Heart right ventricle (tissue), 16 donors: Measurements from ENCODE around the gene TAP2. TPM values are rescaled to one million over a fixed set of nuclear protein-coding genes. Genes with fewer than 3 reads are reported as not detected.
"Not testable (repeated sequence)": the region's sequence is repeated elsewhere in the genome, so short reads cannot be mapped to it uniquely, and the experiment has no call there.

Source experiments
- ATAC-seq, 8 donors: fragments of 200-7000 bp; cut with Tn5 transposase; one replicate each; pipeline ENCODE4 v1.9.1; 2020; ENCODE audit warnings: mild to moderate bottlenecking in 8 of 8, moderate library complexity in 8 of 8, moderate number of reproducible peaks in 1 of 8
- DNase-seq, 2 donors: peaks; one replicate each; pipeline ENCODE4 v3.0.0-alpha.2; 2020
- H3K27ac ChIP-seq, 10 donors: fragments of 200-600 bp; sonication (generic) in 2 of 10; one replicate each; pipeline versions ENCODE4 v1.5.0 to v1.8.0; 2020 to 2022; ENCODE audit warnings: mild to moderate bottlenecking in 3 of 10
- H3K27me3 ChIP-seq, 7 donors: fragments of 200-600 bp; one replicate each; pipeline ENCODE4 v1.8.0; 2021 to 2022; ENCODE audit warnings: mild to moderate bottlenecking in 2 of 7
- H3K36me3 ChIP-seq, 9 donors: fragments of 200-600 bp; sonication (generic) in 1 of 9; one replicate each; pipeline versions ENCODE4 v1.5.0 to v1.8.0; 2020 to 2022; ENCODE audit warnings: mild to moderate bottlenecking in 2 of 9
- H3K4me1 ChIP-seq, 9 donors: fragments of 200-600 bp; sonication (generic) in 1 of 9; one replicate each; pipeline versions ENCODE4 v1.5.0 to v1.8.0; 2020 to 2022; ENCODE audit warnings: mild to moderate bottlenecking in 4 of 9
- H3K4me3 ChIP-seq, 10 donors: fragments of 200-600 bp; sonication (generic) in 2 of 10; one replicate each; pipeline versions ENCODE4 v1.5.0 to v1.8.0; 2020 to 2022; ENCODE audit warnings: mild to moderate bottlenecking in 7 of 10, moderate library complexity in 2 of 10
- H3K9me3 ChIP-seq, 11 donors: fragments of 200-600 bp in 10 of 11; sonication (generic) in 2 of 11; one replicate each; pipeline versions ENCODE4 v1.5.0 to v1.8.0; 2013 to 2022; ENCODE audit warnings: mild to moderate bottlenecking in 2 of 11, control low read depth in 1 of 11, moderate library complexity in 1 of 11
- CTCF ChIP-seq, 9 donors: fragments of 200-600 bp; sonication (generic) in 2 of 9; IDR thresholded peaks; one replicate each; pipeline versions ENCODE4 v1.5.0 to v1.8.0; 2021 to 2022; ENCODE audit warnings: antibody characterized with exemption in 9 of 9, mild to moderate bottlenecking in 5 of 9, moderate library complexity in 1 of 9
- WGBS, 2 donors: extraction: QIAGEN DNeasy Blood & Tissue Kit; methylation state at CpG; one replicate each; pipeline ENCODE4 v1.1.7; 2013; ENCODE audit warnings: inconsistent platforms in 1 of 2; 5-methylcytosine and 5-hydroxymethylcytosine counted together
- intact Hi-C, 10 donors: fragments of 100-400 bp; cut with DNase I; formaldehyde crosslinking; loops; one replicate each; pipeline versions ENCODE4 v1.11.1 to v1.14.2; 2022
- polyA plus RNA-seq, 2 donors: library from polyadenylated mRNA; stranded (reverse); fragments of 200-250 nt; gene quantifications; one replicate each; pipeline ENCODE4 v1.2.3, GENCODE V29; 2013
- total RNA-seq, 10 donors: library from RNA; stranded (reverse); fragmentation: NEBNext Ultra II Directional in 3 of 10; extraction: Animal tissue kit (Norgen Biotek cat#: 25700) in 3 of 10; gene quantifications; one replicate each; pipeline versions ENCODE4 v1.2.1 to v1.2.4, GENCODE V29; 2021 to 2023
- donor health status: Arrhythmogenic right ventricular cardiomyopathy.
- donor health status: ischemic (EF 13 %, LVEDD 7.1; RV severe dilation, severe dysfunction).
- donor health status: healthy with polysubstance abuse.
- donor health status: DM: no; HTN: yes; CAD: no.
- donor health status: DM: no; HTN: no; CAD: no.
- donor health status: ischemic (EF 25% LVEDD 6.9; RV normal size, moderate dysfunction).
- donor health status: ischemic (EF 25% LVEDD 5.7; RV mildly dilated, moderate dysfunction).
- donor health status: healthy.
- donor health status: DM: yes; HTN: yes; CAD: no.
- donor health status: Ischemic cardiomyopathy.
- donor health status: ischemic (EF 35%, LVEDD 5.7; RV mildly dilated, moderate dysfunction).
- donor health status: nonischemic (EF 11% LVEDD 7.7; RV severe dilation, severe dysfunction).
- donor health status: DM: yes; HTN: yes; CAD: no.
- donor health status: PGD.
- donor health status: ischemic (EF 29% LVEDD 5.4; RV normal size, mild dysfunction).
- donor health status: nonischemic (EF 23%, LVEDD 6.1; RV moderate dilation, normal function).

TAP2 gene
- total and polyA plus RNA-seq, 12 donors: 8.8 to 92.1 (median 13.5) TPM

GRCh38 chr6:32885698-32886286 lies 47.3 kb upstream of the TAP2 start:
- H3K36me3 ChIP-seq: no peaks in the 10 kb centered on the region
- WGBS, 2 donors: 47 to 56% methylated on average over 4 of the region's 4 CpGs
- DNase-seq (no peak), ATAC-seq (peak in 6 of 8 donors; percentile 31 to 76 (median 66))
- no peaks in the 10 kb centered on the region for H3K27me3 ChIP-seq
- peak; percentile 50 to 81 (median 68) for TF ChIP-seq CTCF (IDR thresholded peaks at IDR 0.05)
- H3K4me1 ChIP-seq: peaks cover 0 to 27% (median 0%) of the 10 kb centered on the region in 9 donors
- intact Hi-C loops: loop anchor here in 9 of 10 donors (1.0 to 10.0 kb wide), 11 partner anchors 47 to 207 kb away; partner anchors contain the start of genes BRD2 (in 1 of the 9) and HLA-DMA (in 1 of the 9)
- no peaks in the 10 kb centered on the region for H3K9me3 ChIP-seq
- H3K4me3 ChIP-seq: no peak overlapping the region
- H3K27ac ChIP-seq: no peak overlapping the region

- intact Hi-C loops: loop anchor here in 5 of 10 donors (2.0 to 10.0 kb wide), 3 partner anchors 49 to 101 kb away; no protein-coding TSS in a partner anchor
- peak; percentile 14 to 53 for DNase-seq
Measured at GRCh38 chr6:32883789-32884188, 45.2 kb upstream of the TAP2 start.

GRCh38 chr6:32882879-32883250 lies 44.3 kb upstream of the TAP2 start:
- no peak for TF ChIP-seq CTCF (IDR thresholded peaks at IDR 0.05)

More at GRCh38 chr6:32883789-32884188, 45.2 kb upstream of the TAP2 start:
- ATAC-seq: peak; percentile 64 to 89 (median 69)
- WGBS, 2 donors: 14 to 17% methylated on average over 5 of the region's 5 CpGs
- H3K27me3 ChIP-seq: peaks cover 0 to 17% (median 10%) of the 10 kb centered on the region in 7 donors
- TF ChIP-seq CTCF (IDR thresholded peaks at IDR 0.05): no peak
- no peaks in the 10 kb centered on the region for H3K36me3 ChIP-seq
- no peaks in the 10 kb centered on the region for H3K9me3 ChIP-seq
- peak overlapping the region in 2 of 10 donors; percentile 7 to 53 for H3K27ac ChIP-seq
- H3K4me1 ChIP-seq: peaks cover 0 to 27% (median 0%) of the 10 kb centered on the region in 9 donors
- no peak overlapping the region for H3K4me3 ChIP-seq

GRCh38 chr6:32880962-32881361 lies 42.4 kb upstream of the TAP2 start:
- H3K27ac ChIP-seq, ATAC-seq, H3K36me3 ChIP-seq, DNase-seq, H3K9me3 ChIP-seq, H3K4me3 ChIP-seq: not testable (repeated sequence)
- Histone ChIP-seq H3K27me3 (peaks cover 0 to 26% (median 12%) of the 10 kb centered on the region in 7 donors), H3K4me1 (peaks cover 0 to 18% (median 0%) of the 10 kb centered on the region in 9 donors)
- intact Hi-C loops: loop anchor here in 2 of 10 donors (10.0 kb wide), 1 partner anchor 54 kb away; no protein-coding TSS in a partner anchor
- 81 to 82% methylated on average over 3 of the region's 3 CpGs for WGBS, 2 donors

More at GRCh38 chr6:32882879-32883250, 44.3 kb upstream of the TAP2 start:
- intact Hi-C loops: loop anchor here in 2 of 10 donors (10.0 kb wide), 1 partner anchor 52 kb away; no protein-coding TSS in a partner anchor
- Histone ChIP-seq H3K27ac (peak overlapping the region in 2 of 10 donors; percentile 7 to 53), H3K36me3 (no peaks in the 10 kb centered on the region), H3K4me3 (no peak overlapping the region), H3K27me3 (peaks cover 0 to 17% (median 10%) of the 10 kb centered on the region in 7 donors), H3K9me3 (no peaks in the 10 kb centered on the region), H3K4me1 (peaks cover 0 to 27% (median 0%) of the 10 kb centered on the region in 9 donors)
- 32 to 34% methylated on average over 1 of the region's 1 CpG for WGBS, 2 donors
- DNase-seq (no peak), ATAC-seq (no peak)
